HG03066 (cell line): Measurements from ENCODE around the gene HCN4.

Experiments
- ATAC-seq: cut with Tn5 transposase; IDR thresholded peaks from one replicate; pipeline ENCODE4 v1.9.1; 2021; ENCODE audit warnings: low read depth; ENCODE audit not compliant: unreplicated experiment

Gene HCN4

DNA sequence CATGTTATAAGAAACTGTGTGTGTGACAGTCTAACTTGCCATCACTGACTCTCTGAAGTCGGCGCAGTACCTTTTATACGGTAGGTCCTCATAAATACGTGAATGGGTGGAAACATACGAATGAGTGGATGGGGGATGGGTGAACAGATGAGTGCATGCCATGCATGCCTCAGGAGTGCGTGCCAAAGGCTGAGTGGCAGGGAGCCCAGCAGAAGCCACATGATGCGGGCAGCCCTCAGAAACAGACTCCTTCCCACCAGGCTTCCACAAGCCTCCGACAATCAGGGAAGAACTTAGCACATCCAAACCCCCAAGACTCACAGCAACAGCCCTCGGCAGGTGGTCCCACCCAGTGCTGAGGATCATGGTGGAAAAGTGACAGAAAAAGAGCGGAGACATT lies 16.7 kb downstream of the HCN4 start:
- no peak for ATAC-seq

DNA sequence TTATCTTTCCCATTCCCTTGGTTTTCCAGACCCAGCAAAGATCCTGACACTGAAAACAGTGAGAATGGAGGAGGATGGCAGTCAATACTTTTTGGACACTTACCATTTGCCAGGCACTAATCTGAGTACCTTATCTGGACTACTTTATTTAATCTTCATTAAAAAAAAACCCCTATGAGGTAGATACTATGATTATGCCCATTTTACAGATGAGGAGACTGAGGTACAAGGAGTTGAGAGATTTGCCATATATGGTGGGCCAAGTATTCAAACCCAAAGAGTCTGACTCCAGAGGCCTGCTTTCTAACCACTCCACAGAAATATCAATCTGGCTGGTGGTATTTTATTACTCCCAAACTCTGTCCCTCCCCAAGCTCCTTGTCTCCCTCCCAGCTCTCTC lies 19.6 kb downstream of the HCN4 start:
- no peak for ATAC-seq

DNA sequence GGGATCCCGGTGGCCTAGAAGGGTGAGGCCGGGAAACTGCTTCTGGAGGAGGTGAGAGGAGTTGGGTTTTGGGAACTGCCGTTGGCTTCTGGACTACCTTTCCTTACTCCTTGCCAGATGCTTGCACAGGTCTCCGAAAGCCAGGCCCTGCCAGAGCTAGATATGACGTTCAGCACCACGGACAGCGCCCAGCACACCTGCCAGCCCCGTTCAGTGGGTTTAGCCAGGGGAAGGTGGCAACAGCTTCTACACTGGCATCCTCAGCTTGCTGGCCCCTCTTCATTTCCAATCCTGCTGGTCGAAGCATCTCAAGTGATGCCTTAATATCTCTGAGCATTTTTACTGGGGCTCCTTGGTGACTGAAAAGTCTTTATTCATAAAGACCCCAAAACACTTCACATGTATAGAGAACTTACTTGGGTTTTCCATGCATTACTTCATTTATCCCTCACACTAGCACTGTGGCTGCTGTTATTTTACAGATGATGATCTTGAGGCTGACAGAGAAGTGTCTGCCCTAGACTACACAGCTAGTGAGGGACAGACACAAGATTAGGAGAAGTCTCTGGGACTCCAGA lies 21.9 kb downstream of the HCN4 start:
- no peak for ATAC-seq

DNA sequence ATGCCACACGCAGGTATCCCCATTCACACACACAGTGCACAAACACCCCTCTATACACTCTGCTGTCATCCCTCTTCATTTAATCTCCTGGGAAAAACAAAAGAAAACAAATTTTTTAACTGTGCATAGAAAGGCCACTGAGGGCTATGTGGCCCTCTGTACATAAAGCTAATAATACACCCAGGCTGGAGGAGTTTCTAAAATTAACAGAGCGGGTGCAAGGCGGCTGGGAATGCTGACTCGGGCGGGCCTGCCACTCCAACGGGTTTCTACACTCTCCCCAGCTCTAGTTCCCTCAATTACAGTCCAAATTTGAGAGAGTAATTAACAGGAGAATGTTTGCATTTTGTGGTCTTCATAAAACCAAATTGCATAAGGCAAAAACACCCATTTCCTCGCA lies 23.1 kb downstream of the HCN4 start:
- no peak for ATAC-seq

DNA sequence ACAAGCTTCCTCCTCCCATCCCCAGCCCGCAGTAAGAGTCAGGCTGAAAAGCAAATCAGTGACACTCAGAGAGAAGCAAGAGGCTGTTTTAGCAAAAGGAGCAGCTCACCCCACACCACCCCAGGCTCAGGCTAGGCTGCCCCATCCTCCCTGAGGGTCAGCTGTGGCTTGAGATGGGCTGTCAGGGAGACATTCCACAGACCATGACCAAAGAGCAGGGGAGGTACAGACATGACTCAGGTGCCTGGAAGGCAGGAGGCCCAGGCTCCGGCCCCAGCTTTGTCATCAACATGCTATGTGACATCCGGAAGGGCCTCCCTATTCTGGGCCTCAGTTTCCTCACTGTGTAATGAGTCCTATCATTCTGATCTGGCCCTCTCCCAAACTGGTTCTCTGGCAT lies 24.7 kb downstream of the HCN4 start:
- no peak for ATAC-seq

DNA sequence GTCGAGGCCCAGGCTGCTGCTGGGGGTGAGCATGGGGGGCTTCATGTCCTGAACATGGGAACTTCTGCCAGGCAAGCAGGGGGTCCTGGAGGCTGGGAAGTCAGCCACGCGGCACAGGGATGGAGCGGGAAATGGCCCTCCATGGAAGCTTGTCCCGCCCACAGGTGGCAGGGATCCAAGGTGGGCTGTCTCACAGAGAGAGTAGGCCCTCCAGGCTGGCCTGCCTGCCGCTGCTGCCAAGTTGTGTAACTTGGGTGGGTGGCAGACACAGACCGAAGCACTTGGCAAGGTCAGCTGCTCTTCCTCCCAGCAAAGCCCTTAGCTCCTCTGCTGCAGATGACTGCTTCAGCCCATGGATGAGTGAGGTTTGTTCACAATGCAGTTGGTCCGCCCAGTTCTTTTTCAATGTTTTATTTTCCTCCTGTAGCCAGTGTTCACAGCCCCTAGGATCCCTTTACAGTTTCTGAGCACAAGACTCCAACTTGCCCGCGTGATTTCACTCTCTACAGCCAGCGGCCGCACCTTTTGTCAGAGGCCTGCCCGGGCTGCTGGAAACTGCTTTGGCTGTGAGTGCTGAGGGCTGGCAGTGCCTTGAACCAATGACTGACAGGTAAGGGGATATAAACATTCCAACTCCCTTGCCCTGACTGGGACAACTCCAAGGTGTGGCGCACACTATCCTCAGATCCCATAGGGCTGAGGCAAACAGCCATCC lies 26.7 kb downstream of the HCN4 start:
- ATAC-seq = no peak

DNA sequence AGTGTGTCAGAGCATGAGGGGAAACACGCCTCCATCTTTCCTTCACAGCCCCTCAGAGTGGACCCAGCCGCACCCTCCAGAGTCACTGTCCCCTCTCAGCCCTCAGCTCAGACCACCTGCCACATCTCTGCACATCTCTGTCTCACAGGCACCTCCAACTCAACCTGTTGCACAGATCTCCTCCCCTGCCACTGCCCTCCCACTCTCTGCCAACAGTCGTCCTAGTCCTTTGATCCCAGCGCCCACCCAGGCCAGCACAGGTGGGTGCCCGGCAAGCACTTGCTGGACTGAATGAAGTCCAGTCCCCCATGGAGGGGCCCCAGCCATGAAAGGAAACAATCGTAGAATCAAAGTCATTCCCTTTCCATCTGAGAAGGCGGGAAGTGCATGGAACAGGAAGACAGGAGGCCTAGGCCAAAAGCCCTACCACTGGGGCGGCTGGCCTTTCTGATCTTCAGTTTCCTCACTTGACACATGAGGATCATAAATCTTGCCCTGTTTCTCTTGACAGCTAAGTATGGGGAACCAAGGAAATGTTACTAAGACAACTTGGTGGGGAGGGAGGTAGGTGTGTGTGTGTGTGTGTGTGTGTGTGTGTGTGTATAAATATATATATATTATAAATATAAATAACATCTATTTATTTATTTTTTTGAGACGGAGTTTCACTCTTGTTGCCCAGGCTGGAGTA lies 28.1 kb downstream of the HCN4 start:
- no peak for ATAC-seq

DNA sequence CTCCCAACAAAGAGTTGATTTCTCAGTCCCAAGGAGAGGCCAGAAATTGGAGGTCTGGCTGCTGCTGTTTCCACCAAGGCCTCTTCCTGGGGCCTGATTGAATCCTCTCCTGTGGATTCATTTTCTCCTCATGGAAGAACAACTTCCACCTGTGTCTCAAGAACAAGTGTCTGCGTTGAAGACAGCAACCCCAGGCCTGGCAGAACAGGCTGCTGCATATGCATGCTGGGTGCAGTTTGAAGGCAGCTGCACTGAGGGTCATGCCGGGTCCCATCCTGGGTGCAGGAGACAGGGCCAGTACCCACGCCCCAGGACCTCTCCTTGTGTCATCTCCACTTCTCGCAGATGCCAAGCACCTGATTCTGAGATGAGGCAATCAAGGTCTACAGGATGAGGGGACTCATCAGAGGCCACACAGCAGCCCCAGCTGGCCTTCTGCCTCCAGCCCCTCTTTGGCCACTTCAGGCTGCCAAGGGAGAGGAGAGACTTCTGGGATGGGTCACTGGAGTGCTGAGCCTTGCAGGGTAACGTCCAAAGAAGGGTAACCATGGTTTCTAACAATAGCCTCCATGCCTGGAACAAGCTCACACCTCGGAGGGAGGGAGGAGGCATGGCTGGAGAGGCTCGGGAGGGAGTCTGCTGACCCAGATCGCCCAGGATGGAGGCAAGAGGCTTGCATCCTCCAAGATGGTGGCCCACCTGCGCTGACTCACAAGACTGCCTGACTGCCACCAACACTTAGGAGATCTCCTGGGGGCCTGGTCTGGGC lies 30.0 kb downstream of the HCN4 start:
- no peak for ATAC-seq

DNA sequence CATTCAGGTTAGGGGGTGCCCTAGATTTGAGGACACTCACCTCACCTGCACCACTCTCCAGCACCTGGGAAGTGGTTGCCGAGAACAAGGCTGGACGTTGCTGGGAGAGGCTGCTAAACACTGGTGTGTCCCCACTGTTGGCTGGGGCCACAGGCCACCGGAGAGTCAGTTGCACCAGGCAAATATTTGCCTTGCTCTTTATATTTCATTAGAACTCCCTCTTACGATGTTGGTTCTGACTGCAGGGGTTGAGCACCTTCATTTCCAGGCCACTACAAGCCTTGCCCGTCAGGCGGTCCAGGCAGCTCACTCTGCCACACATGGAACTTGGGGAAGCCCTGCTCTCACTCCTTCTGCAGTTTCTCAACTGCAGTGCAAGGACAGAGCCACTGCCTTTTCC lies 30.7 kb downstream of the HCN4 start:
- no peak for ATAC-seq

DNA sequence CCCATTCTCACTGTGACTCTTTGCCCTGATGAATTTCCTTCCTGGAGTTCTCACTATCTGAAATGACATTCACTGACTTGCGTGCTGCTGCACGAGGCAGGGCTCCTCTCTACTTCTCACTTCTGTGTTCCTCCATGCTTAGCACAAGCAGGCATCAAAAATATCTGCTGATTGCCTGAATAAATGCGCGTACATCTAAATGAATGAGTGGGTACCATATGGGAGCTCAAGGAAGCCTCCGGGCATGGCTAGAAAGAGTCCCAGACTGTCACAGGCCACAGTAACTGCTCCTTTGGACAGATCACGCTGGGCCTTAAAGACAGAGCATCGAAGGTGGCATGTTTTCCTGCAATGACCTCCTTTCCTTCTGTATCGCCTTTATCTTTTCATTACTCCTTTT lies 31.6 kb downstream of the HCN4 start:
- no peak for ATAC-seq

DNA sequence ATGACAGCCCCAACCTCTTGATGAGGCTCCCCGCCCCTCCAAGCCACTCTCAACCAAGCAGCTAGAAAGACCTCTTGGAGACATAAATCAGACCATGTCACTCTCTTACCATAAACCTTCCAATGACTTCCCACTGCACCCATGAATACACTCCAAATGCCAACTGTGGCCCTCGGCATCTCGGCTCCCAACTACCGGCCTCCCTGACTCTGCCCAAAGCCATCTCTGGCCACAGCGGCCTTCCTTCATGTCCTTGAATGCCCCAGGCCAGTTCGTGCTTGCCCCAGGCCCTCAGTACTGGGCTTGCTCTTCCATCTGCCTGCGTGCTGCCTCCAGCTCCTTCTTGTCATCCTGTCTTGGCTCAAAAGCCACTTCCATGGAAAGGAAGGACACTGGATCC lies 32.0 kb downstream of the HCN4 start:
- no peak for ATAC-seq

DNA sequence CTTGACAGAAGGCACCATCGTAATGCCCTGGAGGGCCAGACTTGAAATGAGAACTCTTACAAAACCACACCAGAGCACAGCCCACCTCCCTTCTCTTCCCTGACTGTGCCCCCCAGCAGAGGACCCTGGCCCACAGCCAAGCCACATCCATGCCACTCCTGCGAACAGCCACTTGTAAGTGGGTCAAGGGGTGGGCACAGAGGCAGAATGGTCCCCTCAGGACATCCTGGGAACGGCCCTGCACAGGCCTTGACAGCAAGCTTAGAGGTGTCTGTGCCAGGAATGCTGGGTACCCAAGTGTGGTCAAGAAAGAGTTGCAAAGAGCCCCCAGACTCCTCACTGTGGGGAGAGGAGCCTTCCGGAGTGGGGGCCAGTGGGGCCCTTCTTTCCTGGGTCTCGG lies 33.3 kb downstream of the HCN4 start:
- ATAC-seq = no peak

DNA sequence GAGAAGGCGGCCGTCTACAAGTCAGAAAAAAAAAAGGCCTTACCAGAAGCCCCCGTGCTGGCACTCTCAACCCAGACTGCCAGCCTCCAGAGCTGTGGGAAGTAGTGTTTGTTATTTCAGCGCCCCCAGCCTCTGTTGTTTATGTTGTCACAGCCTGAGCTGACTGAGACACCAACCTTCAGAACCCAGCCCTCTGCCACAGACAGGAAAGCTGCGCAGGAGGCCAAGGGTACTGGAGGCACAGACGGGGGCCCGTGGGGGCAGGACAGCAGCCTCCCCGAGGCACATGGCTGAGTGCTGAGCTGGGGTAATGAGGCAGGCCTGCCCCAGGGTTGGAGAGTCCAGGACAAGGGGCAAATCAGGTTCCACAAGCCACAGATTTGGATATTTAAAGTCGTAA lies 33.7 kb downstream of the HCN4 start:
- ATAC-seq = no peak

DNA sequence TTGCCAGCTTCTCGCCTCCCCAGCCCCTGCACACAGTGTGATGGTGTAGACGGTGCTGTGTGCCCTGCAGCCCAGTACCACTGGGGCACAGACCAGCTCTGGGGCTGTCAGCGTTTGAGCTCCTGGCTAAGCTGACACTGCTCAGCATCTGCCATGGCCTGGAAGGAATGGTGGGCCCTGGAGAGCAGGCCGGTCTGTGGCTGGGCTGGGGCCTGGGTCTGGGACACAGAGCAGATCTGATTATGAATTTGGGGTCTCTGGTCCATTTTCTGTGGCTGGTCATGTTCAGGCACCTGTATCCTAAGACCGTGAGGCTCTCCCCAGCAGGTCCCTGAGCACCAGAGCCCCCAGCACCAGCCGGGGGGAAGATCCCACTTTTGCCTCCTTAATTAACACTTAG lies 34.7 kb downstream of the HCN4 start:
- no peak for ATAC-seq

DNA sequence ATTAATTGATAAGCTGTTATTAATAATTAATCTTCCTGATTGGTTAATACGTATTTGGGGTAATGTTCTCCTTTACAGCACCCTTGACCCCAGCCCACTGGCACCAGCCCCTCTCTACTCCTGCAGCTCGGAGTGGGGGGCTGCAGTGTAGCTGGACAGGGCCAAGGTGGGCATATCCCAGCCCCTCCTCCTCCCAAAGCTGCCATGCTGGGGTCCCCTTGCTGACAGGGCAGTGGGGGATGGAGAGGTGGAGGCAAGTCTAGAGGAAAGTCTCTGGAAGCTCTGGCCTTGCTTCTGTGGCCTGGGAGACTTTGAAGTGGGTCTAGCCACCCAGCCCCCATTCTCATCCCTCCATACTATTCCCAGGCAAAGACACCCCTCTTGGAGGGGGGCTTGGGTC lies 35.8 kb downstream of the HCN4 start:
- ATAC-seq = no peak

DNA sequence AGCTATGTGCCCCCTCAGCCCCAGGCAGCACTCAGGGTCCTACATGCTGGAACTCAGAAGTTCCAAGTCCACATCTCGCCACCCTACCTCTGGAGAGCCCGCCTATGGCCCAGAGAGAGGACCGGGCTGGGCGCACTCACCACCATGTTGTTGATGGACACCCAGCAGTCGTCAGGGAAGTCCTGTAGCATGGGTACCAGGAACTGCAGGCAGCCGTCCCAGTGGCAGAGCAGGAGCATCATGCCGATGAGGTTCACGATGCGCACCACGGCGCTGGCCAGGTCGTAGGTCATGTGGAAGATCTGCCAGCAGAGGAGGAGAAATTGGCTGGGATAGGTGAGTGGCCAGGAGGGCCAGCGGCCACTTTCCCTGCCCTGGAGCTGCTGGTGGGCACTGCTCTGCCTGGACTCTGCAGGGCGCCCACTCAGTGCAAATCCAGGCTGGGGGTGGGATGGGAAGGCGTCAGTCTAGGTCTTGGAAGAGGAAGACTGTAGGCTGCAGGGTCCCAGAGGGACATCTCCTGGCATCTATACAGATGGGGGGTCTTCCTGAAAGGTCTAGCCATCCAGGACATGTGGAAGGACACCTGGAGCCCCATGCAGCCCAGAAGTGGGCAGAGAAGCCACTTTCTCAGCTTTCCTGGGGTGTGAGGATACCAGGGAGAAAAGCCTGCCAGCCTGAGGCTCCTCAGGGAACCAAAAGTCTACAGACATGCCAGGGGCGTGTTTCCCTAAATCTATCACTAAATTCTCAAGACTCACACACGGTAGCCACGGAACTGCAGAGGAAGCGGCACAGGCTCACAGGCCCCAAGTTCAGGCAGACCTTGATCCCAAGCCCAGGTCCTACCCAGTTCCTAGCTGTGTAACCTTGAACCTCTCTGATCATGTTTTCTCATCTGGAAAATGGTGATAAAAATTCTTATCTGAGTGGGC lies 36.5 kb downstream of the HCN4 start:
- ATAC-seq = no peak

DNA sequence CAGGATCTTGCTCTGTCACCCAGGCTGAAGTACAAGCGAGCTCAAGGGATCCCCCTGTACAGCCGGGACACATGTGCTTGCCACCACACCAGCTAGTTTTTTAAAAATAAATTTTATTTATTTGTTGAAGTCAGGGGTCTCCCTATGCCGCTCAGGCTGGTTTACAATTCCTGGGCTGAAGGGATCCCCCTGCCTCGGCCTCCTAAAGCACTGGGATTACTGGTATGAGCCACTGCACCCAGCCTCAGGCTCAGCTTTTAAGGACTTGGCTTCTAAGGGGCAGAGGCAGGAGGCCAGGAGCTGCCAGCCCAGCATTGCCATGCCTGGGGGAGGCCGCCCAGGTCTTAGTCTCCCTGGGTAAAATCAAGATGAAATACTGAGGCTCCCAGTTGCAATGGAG lies 37.3 kb downstream of the HCN4 start:
- ATAC-seq = no peak

DNA sequence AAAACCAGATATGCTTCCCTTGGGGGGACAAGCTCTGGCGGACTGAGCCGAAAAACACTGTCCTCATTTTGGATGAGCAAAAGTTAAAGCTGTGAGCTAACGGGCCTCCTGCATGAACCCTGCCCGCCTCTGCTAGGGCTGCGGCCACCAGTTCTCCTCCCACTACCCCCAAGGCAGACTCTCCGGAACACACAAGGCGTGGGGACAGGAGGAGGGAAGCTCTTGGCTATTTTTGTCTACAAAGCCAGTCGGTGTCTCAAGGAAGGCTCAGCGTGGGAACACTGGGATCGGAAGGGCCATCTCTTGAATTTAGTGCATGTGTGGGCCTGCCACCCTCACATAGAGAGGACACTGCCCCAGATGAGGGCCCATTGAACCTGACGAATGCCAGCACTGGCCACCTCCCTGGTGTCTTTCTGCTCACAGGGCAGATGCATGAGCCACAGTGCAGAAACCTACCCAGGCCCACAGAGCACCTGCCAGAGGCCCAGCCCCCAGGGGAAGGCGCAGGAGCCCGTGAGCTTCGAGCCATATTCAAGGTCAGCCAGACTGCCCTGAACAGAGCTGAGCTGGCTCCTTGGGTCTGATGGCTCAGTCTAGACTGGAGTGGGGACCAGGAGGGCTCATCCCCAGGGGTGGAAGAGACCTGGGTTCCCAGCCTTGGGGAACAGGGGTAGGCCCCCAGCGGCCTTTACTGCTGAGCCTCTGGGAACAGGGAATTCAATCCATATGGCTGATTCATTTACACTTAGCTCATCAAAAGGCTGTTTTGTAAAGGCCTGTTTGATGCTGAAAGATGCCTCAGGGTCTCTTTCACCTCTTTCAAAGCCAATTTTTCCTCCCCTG lies 38.3 kb downstream of the HCN4 start:
- no peak for ATAC-seq

DNA sequence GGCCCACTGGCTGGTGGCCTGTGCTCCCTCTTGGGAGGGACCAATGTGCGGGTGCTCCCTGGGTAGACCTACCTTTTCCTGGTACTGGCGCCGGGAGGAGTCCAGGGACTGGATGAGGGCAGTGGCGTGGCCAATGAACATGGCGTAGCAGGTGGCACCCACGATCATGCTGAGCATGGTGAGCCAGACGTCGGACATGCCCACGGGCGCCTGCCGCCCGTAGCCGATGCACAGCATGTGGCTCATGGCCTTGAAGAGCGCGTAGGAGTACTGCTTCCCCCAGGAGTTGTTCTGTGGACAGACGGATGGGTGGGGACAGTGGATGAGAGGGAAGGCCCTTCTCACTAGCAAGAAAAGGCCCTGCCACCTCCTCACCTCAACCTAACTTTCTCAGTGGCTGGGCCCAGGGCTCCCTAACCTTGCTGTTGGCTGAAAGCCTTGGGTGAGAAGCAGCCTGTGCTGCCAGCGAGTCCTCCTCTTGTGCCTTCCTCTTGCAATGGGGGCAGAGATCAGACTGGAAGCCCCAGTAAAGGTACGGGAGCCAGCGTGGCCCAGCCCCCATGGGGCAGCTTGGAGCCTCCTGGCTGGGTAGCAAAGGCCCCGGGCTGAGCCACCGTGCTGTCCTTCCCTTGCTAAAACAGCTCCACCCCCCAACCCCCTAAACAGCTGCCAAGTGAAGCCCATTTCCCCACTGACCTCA lies 39.1 kb downstream of the HCN4 start:
- ATAC-seq = no peak
